Measurements from ENCODE around the gene SERTAD4. TPM values are rescaled to one million over a fixed set of nuclear protein-coding genes. Genes with fewer than 3 reads are reported as not detected.

Gene SERTAD4
- total RNA-seq, 4 donors from 2014 or later = 6.4 to 8.8 (median 8.1) TPM

- H3K27ac ChIP-seq = peak overlapping the region; percentile 63 to 73
Measured at GRCh38 chr1:210223226-210223904, 9.2 kb upstream of the SERTAD4 start.

GRCh38 chr1:210228158-210228557, 4.4 kb upstream of the SERTAD4 start:
- intact Hi-C loops (cut with DNase I; ENCODE audit: low total_unique reads) = no loop called here
- DNase-seq = no peak
- H3K4me1 ChIP-seq = no peaks in the 10 kb centered on the region
- no peaks in the 10 kb centered on the region for H3K36me3 ChIP-seq
- no peak overlapping the region for H3K27ac ChIP-seq
- no peak for TF ChIP-seq CTCF (IDR thresholded peaks at IDR 0.05)
- no peak for TF ChIP-seq POLR2A (IDR thresholded peaks at IDR 0.05)
- H3K9me3 ChIP-seq = no peaks in the 10 kb centered on the region
- no peak overlapping the region for H3K4me3 ChIP-seq
- no peaks in the 10 kb centered on the region for H3K27me3 ChIP-seq

More at GRCh38 chr1:210223226-210223904, 9.2 kb upstream of the SERTAD4 start:
- Histone ChIP-seq H3K36me3 (no peaks in the 10 kb centered on the region), H3K4me1 (no peaks in the 10 kb centered on the region), H3K27me3 (no peaks in the 10 kb centered on the region), H3K4me3 (no peak overlapping the region), H3K9me3 (no peaks in the 10 kb centered on the region)
- peak in 1 of 2 donors; percentile 22 for DNase-seq
- TF ChIP-seq CTCF (IDR thresholded peaks at IDR 0.05) = no peak
- no peak for TF ChIP-seq POLR2A (IDR thresholded peaks at IDR 0.05)
- intact Hi-C loops (cut with DNase I; ENCODE audit: low total_unique reads) = no loop called here

- Histone ChIP-seq H3K4me3 (no peak overlapping the region), H3K27me3 (no peaks in the 10 kb centered on the region), H3K9me3 (no peaks in the 10 kb centered on the region), H3K27ac (no peak overlapping the region), H3K4me1 (no peaks in the 10 kb centered on the region), H3K36me3 (no peaks in the 10 kb centered on the region)
- no peak for TF ChIP-seq POLR2A (IDR thresholded peaks at IDR 0.05)
- no peak for TF ChIP-seq CTCF (IDR thresholded peaks at IDR 0.05)
- no peak for DNase-seq
- intact Hi-C loops (cut with DNase I; ENCODE audit: low total_unique reads) = no loop called here
Measured at GRCh38 chr1:210230149-210230695, 2.4 kb upstream of the SERTAD4 start.

- intact Hi-C loops (cut with DNase I; ENCODE audit: low total_unique reads) = no loop called here
- Histone ChIP-seq H3K9me3 (no peaks in the 10 kb centered on the region), H3K27me3 (no peaks in the 10 kb centered on the region), H3K4me1 (peaks cover 0 to 7% of the 10 kb centered on the region in 2 donors), H3K36me3 (no peaks in the 10 kb centered on the region), H3K4me3 (peak overlapping the region; percentile 59 to 85), H3K27ac (peak overlapping the region; percentile 95 to 99)
- DNase-seq = peak; percentile 46 to 59
- TF ChIP-seq CTCF (IDR thresholded peaks at IDR 0.05) = no peak
- TF ChIP-seq POLR2A (IDR thresholded peaks at IDR 0.05) = no peak
Measured at GRCh38 chr1:210231846-210232510, 618 bp upstream of the SERTAD4 start.

- intact Hi-C loops (cut with DNase I; ENCODE audit: low total_unique reads) = no loop called here
- no peaks in the 10 kb centered on the region for H3K9me3 ChIP-seq
- DNase-seq = no peak
- H3K4me3 ChIP-seq = peak overlapping the region; percentile 59 to 85
- peaks cover 0 to 17% of the 10 kb centered on the region in 2 donors for H3K4me1 ChIP-seq
- H3K36me3 ChIP-seq = no peaks in the 10 kb centered on the region
- H3K27ac ChIP-seq = peak overlapping the region; percentile 95 to 99
- no peaks in the 10 kb centered on the region for H3K27me3 ChIP-seq
- TF ChIP-seq POLR2A (IDR thresholded peaks at IDR 0.05) (no peak), CTCF (IDR thresholded peaks at IDR 0.05) (no peak)
Measured at GRCh38 chr1:210233216-210233494, 559 bp downstream of the SERTAD4 start.

All from uterus (tissue), 4 donors.